HG03460 (cell line): ENCODE results near the gene TMEM132D.

ENCODE experiments used
- ATAC-seq: cut with Tn5 transposase; IDR thresholded peaks from one replicate; pipeline ENCODE4 v1.9.1; 2021; ENCODE audit not compliant: unreplicated experiment

The TMEM132D gene

DNA sequence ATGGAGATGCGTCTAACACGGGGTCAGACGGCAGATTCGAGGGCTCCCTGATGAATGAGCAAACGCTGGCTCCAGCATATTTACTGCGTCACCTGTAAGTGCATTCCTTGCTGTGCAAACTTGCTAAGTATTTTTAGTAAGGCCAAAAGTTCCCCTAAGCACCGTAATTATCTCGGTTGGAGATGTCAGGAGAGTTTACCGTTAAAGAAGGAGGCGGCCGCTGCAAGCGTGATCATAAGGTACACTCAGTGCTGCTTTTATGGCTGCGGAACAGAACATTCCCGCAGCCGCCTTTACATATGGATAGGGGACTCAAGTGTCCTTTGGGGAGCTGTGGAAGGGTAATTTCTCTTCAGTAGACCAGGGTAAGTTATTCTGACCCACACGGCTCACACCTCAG lies 875.0 kb downstream of the TMEM132D start:
- no peak for ATAC-seq

DNA sequence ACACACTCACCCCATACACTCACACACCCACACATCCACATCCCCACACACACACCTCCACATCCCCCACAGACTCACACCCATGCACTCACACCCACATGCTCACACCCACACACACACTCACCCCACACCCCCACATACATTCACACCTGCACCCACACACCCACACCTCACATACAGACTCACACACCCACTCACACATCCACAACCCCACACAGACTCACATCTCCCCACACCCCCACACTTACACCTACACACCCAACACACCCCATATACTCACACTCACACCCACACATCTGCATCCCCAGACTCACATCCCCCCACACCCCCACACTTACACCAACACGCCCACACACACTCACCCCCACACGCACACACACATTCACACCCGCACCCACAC lies 878.8 kb downstream of the TMEM132D start:
- no peak for ATAC-seq
